ENCODE data around the gene LRRIQ1. TPM values are rescaled to one million over a fixed set of nuclear protein-coding genes. Genes with fewer than 3 reads are reported as not detected.

Gene LRRIQ1
- total RNA-seq, 4 donors from 2014 or later: 1.3 to 6.8 (median 4.4) TPM

DNA sequence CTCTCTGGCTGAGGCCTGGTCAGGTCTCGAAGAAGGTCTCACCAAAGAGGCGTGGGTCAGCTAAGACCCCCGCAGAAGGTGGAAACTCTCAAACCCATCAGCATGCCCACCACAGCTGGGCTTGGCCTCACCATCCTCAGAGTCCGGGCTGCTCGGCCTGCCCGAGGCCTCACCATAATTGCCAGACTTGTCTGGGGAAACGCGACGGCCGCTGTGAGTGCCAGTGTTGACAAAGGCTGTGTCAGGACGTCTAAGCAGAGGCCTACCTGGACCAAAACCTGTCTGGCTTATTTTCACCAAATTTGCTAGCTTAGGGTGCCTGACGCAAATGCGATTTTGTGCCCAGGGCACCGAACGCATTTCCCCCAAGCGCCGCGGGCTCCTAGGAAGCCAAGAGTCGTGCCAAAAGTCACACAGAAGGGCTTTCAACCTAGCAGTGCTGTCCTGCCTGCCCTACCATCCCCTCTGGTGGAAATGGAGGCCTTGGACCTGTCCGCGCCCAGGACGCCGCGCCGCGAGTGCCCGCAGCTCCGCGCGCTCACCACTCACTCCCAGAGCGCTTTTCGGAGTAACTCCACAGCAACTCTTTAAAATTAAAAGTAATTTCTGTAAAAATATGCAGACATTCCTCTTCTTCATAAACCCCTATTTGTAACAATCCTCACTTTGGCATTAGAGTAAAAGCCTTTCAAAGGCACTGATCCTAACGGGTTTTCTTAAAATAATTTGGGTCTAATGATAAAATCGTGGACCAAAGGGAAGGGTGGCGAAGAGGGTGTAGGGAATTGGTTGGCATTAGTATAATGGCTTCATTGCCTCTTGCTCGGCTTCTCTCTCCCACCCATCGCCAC lies 242.7 kb downstream of the LRRIQ1 start:
- intact Hi-C loops (cut with DNase I): no loop called here
- no peak overlapping the region for H3K4me3 ChIP-seq (replicated peaks in 1 of 3)
- no peak for TF ChIP-seq POLR2A (IDR thresholded peaks at IDR 0.05)
- TF ChIP-seq, protein P1, sequence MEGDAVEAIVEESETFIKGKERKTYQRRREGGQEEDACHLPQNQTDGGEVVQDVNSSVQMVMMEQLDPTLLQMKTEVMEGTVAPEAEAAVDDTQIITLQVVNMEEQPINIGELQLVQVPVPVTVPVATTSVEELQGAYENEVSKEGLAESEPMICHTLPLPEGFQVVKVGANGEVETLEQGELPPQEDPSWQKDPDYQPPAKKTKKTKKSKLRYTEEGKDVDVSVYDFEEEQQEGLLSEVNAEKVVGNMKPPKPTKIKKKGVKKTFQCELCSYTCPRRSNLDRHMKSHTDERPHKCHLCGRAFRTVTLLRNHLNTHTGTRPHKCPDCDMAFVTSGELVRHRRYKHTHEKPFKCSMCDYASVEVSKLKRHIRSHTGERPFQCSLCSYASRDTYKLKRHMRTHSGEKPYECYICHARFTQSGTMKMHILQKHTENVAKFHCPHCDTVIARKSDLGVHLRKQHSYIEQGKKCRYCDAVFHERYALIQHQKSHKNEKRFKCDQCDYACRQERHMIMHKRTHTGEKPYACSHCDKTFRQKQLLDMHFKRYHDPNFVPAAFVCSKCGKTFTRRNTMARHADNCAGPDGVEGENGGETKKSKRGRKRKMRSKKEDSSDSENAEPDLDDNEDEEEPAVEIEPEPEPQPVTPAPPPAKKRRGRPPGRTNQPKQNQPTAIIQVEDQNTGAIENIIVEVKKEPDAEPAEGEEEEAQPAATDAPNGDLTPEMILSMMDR (IDR thresholded peaks at IDR 0.05): no peak
- peaks cover 44% of the 10 kb centered on the region for H3K27me3 ChIP-seq
- 32 to 41% methylated on average over 30 to 34 of the region's 37 CpGs for WGBS, 2 donors
- H3K4me1 ChIP-seq: peaks cover 11 to 19% of the 10 kb centered on the region in 2 donors
- no peaks in the 10 kb centered on the region for H3K9me3 ChIP-seq
- H3K27ac ChIP-seq: no peak overlapping the region
- no peak for DNase-seq
- no peaks in the 10 kb centered on the region for H3K36me3 ChIP-seq

GRCh38 chr12:85279449-85280164 lies 243.5 kb downstream of the LRRIQ1 start:
- TF ChIP-seq, protein P1 (IDR thresholded peaks at IDR 0.05): no peak
- TF ChIP-seq POLR2A (IDR thresholded peaks at IDR 0.05): no peak
- Histone ChIP-seq H3K36me3 (no peaks in the 10 kb centered on the region), H3K9me3 (no peaks in the 10 kb centered on the region), H3K4me1 (peaks cover 11 to 19% of the 10 kb centered on the region in 2 donors), H3K4me3 (replicated peaks in 1 of 3) (peak overlapping the region in 1 of 3 donors; percentile 16), H3K27ac (no peak overlapping the region), H3K27me3 (peaks cover 42% of the 10 kb centered on the region)
- 4 to 5% methylated on average over 38 to 42 of the region's 44 CpGs for WGBS, 2 donors
- peak; percentile 10 to 24 for DNase-seq
- intact Hi-C loops (cut with DNase I): no loop called here

- Histone ChIP-seq H3K27ac (no peak within 1 kb of the TSS), H3K9me3 (no peaks in the 10 kb centered on the region), H3K36me3 (no peaks in the 10 kb centered on the region), H3K4me3 (replicated peaks in 1 of 3) (peak within 1 kb of the TSS in 2 of 3 donors; percentile 10 to 16), H3K4me1 (peaks cover 11 to 19% of the 10 kb centered on the region in 2 donors), H3K27me3 (peaks cover 40% of the 10 kb centered on the region)
- TF ChIP-seq, protein P1 (IDR thresholded peaks at IDR 0.05): no peak
- no peak for TF ChIP-seq POLR2A (IDR thresholded peaks at IDR 0.05)
- 4 to 7% methylated on average over 44 of the region's 49 CpGs for WGBS, 2 donors
- intact Hi-C loops (cut with DNase I): no loop called here
- DNase-seq: peak; percentile 11
Observed at GRCh38 chr12:85280165-85280983, 244.2 kb downstream of the LRRIQ1 start, which contains the start of gene ALX1. ALX1 (plus strand) TSS chr12:85280220; CDS start chr12:85280262, 42 bp downstream.

DNA sequence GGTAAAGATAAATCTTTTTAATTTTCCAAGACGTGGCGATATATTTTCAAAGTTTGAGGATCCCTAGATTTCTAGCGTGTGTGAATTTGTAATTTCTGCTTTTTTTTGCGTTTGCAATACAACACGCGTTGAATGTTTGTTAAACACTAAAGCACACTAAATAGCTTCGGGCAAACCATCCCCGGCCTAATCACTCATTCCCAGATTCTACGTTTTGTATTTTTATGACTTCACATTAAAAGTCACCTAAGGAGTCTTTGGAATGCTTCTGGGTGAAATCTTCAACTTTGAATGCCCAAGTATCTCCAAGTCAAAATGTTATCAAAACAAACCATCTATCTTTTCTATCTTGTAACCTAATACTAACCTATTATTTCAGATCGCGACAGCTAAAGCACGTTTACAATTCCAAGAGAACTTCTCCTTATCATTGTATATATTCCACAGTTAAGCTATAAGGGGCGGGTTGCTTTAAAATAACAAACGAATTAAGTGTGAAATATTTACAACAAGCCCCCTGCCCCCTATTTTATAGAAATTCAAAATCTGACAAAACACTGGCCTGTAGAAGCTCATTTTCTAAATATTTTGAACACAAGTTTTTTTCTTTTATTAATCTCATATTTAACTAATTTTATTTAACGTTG lies 245.0 kb downstream of the LRRIQ1 start:
- intact Hi-C loops (cut with DNase I): no loop called here
- TF ChIP-seq, protein P1 (IDR thresholded peaks at IDR 0.05): no peak
- no peak for TF ChIP-seq POLR2A (IDR thresholded peaks at IDR 0.05)
- Histone ChIP-seq H3K27ac (no peak overlapping the region), H3K4me3 (replicated peaks in 1 of 3) (no peak overlapping the region), H3K9me3 (no peaks in the 10 kb centered on the region), H3K4me1 (peaks cover 11 to 19% of the 10 kb centered on the region in 2 donors), H3K27me3 (peaks cover 37% of the 10 kb centered on the region), H3K36me3 (no peaks in the 10 kb centered on the region)
- no peak for DNase-seq
- WGBS, 2 donors: 7 to 12% methylated on average over 15 of the region's 15 CpGs

All from thyroid gland (tissue), 4 donors.